ES-I3 (cell line): ENCODE measurements around the gene PCDH7.

Experiments
- H3K36me3 ChIP-seq: 2 replicates; pipeline ENCODE4 v1.6.1; 2013; ENCODE audit warnings: mild to moderate bottlenecking, low read length, control low read depth, moderate library complexity; ENCODE audit not compliant: insufficient read depth
- H3K4me1 ChIP-seq: 2 replicates; pipeline ENCODE4 v1.6.1; 2013; ENCODE audit warnings: mild to moderate bottlenecking, control low read depth, low read length; ENCODE audit not compliant: insufficient read depth
- H3K9ac ChIP-seq: 2 replicates; pipeline ENCODE4 v1.6.1; 2013; ENCODE audit warnings: low read depth, mild to moderate bottlenecking, low read length, moderate library complexity
- H3K9me3 ChIP-seq: 2 replicates; pipeline ENCODE4 v1.6.1; 2013; ENCODE audit warnings: mild to moderate bottlenecking, low read length, moderate library complexity; ENCODE audit not compliant: control insufficient read depth, insufficient read depth

Gene PCDH7, protein sequence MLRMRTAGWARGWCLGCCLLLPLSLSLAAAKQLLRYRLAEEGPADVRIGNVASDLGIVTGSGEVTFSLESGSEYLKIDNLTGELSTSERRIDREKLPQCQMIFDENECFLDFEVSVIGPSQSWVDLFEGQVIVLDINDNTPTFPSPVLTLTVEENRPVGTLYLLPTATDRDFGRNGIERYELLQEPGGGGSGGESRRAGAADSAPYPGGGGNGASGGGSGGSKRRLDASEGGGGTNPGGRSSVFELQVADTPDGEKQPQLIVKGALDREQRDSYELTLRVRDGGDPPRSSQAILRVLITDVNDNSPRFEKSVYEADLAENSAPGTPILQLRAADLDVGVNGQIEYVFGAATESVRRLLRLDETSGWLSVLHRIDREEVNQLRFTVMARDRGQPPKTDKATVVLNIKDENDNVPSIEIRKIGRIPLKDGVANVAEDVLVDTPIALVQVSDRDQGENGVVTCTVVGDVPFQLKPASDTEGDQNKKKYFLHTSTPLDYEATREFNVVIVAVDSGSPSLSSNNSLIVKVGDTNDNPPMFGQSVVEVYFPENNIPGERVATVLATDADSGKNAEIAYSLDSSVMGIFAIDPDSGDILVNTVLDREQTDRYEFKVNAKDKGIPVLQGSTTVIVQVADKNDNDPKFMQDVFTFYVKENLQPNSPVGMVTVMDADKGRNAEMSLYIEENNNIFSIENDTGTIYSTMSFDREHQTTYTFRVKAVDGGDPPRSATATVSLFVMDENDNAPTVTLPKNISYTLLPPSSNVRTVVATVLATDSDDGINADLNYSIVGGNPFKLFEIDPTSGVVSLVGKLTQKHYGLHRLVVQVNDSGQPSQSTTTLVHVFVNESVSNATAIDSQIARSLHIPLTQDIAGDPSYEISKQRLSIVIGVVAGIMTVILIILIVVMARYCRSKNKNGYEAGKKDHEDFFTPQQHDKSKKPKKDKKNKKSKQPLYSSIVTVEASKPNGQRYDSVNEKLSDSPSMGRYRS (N-terminal part only)

DNA sequence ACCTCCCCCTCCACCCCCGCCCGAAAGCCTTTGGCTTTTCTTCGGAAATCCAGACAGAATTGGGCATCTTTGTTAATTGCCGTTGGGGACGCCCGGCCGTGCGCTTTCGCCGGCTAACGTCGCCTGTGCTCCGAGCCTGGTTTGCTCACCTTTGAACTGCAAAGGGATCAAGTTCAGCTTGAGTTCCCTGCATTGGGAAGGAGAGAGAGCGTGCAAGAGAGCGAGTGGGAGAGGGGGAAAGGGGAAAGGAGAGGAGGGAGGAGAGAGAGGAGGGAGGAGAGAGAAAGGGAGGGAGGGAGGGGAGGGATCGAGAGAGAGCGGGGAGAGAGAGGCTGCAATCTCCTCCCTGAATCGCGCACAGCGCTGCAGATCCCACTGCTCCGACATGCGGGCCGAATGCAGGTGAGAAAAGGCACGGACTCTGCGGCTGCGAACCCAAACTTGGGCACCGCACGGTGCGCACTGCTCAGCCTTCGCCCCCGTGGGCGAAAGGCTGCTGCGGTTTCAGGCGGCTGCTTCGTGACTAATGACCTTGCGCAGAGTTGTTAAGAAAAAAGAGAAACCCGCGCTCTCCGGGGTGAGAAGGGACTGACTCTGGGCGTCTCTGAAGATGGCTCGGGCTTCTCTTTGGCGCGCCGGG is at the start of gene PCDH7:
PCDH7 (plus strand) TSS at position 349 of the 640 bp plus-strand sequence. CDS start 1,054 bp downstream, outside the sequence.
- peak within 1 kb of the TSS; percentile 73 for H3K9ac ChIP-seq
- no peaks in the 10 kb centered on the region for H3K9me3 ChIP-seq
- H3K4me1 ChIP-seq = no peaks in the 10 kb centered on the region
- no peaks in the 10 kb centered on the region for H3K36me3 ChIP-seq

DNA sequence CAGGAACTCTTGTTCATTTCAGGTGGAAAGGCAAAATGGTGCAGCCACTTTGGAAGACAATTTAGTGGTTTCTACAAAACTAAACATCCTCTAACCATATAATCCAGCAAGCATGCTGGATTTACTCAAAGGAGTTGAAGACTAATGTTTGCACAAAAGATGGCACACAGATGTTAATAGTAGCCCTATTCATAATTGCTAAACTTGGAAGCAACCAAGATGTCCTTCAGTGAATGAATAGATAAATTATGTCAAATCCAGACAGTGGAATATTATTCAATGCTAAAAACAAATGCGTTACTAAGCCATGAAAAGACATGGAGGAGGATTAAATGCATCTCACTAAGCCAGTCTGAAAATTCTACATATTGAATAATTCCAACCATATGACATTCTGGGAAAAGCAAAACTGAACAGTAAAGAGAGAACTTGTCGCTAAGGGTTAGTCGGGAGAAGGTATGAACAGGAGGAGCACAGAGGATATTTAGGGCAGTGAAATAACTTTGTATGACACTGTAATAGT is 48.2 kb upstream of the PCDH7 start:
- H3K9me3 ChIP-seq = peaks cover 4% of the 10 kb centered on the region
- no peaks in the 10 kb centered on the region for H3K36me3 ChIP-seq
- no peak overlapping the region for H3K9ac ChIP-seq

DNA sequence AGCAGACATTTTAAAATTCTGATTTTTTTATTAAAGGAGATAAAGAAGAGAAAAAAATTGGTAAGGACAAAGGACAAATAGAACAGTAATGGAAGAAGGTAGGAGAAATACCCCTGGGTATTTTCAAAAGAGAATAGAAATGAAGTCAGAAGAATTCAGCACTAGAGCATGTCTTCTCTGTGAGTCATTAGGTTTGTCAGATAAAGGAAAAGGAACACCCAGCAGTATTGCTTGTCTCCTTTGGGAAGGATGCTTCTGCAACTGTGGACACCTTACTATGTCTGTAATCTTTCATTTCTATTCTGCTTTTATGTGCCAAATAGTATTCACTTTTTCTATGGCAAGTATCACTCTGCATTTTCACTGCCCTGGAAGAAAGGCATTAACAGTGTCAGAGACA is 24.0 kb upstream of the PCDH7 start:
- no peaks in the 10 kb centered on the region for H3K4me1 ChIP-seq
- H3K36me3 ChIP-seq = no peaks in the 10 kb centered on the region
- H3K9me3 ChIP-seq = no peaks in the 10 kb centered on the region
- H3K9ac ChIP-seq = no peak overlapping the region

More for the DNA sequence above, 48.2 kb upstream of the PCDH7 start:
- no peaks in the 10 kb centered on the region for H3K4me1 ChIP-seq

DNA sequence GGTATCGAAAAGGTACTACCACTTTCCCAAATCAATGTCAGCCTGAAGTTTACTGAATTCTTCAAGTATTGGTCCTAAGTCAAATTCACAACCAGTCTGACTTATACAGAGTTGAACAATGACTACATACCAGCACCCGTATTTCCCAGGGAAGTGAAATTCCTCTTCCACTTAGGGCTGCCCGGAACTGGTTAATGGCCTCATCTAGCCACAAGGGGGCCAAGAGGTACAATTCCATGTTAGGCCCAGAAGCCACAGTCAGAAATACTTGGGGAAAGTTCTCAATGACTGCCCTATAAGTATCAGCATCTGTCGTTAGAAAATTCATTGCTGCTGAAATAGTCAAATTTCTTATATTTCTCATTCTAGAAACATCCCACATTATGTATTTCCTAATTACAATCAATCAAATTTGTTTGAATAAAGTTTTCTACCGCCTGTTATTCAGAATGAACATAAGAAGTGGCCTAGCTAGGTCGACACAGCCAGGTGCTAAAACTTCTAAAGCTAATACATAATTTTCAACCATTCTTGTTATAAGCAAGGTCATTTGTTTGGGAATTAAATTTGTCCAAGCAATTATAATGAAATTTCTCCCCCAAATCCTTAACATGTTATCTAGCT is 5.6 kb upstream of the PCDH7 start:
- no peaks in the 10 kb centered on the region for H3K4me1 ChIP-seq
- no peak overlapping the region for H3K9ac ChIP-seq
- no peaks in the 10 kb centered on the region; the same call in 1 of the 2 replicates for H3K9me3 ChIP-seq
- no peaks in the 10 kb centered on the region for H3K36me3 ChIP-seq

DNA sequence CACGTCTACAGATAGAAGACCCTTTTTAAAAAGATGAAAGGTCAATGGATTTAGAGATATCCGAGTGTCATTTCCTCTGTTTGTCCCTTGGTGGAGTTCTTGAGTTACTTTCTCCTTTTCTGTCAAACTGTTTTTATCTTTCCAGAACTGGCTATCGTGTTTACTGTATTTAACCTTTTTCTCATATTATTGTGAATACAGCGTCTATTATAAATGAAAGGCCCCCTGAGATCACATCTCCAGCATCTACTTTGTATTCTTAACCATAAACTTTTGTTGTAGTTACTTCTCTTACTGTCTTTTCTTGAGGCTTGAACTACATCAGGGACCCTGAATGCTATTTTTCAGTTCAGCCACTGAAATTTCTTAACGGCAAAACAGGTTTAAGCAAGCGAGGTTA is 4.0 kb upstream of the PCDH7 start:
- Histone ChIP-seq H3K9ac (peak overlapping the region; percentile 58; the same call in 1 of the 2 replicates), H3K4me1 (no peaks in the 10 kb centered on the region), H3K36me3 (no peaks in the 10 kb centered on the region), H3K9me3 (no peaks in the 10 kb centered on the region)

DNA sequence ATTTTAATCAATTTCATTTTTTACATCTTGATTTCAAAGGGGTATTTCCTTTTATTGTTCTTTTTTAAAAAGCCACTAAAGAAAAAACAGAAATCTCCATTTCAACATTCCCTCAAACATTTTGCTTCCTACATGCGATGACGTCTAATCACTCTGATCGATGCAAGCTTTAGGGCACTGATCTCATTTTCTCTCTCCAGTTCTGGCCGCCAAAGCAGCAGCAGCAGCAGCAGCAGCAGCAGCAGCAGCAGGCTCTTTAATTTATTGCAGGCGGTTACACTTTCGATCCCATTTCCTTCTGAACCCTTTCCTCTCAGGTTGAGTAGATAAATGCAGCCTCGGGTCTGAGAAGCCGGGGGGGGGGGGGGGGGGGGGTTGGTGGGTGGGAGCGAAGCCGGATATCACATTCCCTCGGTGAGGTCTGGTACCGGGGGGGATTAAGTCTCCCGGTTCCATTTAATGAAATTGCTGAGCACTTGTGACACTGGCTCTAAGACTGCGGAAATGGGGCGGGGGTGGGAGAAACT is 3.4 kb upstream of the PCDH7 start:
- H3K4me1 ChIP-seq = no peaks in the 10 kb centered on the region
- H3K9me3 ChIP-seq = no peaks in the 10 kb centered on the region
- no peaks in the 10 kb centered on the region for H3K36me3 ChIP-seq
- H3K9ac ChIP-seq = peak overlapping the region; percentile 73

DNA sequence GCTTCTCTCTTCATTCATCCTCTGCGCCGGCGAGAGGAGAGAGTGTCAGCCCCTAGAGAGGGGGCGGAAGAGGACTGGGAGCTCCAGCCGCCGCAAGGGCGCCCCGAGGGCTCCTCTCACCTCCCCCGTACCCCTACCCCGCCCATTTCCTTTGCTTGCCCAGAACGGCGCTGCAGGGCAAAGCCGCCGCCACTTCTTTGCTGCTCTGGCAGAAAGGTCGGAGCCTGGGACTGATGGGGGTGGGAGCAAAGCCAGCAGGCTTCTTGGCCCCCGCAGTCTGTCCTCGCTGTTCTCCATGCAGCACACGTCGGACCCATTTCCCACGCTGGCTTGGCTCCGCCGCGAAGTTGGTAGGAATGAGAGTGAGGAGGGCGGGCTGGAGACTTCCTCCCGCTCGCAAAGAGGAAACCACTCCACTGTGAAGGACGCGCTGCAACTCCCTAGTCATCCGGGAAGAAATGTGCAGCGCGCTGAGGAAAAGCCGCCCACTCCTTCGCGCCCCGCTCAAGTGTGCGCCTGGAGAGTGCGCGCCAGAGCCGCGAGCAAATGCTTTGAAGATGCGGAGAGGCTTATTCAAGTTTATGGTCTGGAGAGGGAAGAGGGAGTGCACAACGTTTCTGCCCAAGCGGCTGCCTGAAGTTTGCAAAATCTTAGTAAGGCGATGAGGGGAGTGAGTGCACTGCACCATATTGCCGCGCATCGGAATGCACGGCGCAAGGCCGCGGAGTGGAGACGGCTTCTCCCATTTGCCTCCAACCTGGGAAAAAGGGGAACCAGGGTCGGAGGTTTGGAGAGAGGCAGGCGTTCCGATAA is 2.8 kb upstream of the PCDH7 start:
- H3K36me3 ChIP-seq = no peaks in the 10 kb centered on the region
- H3K9me3 ChIP-seq = no peaks in the 10 kb centered on the region
- H3K4me1 ChIP-seq = no peaks in the 10 kb centered on the region
- H3K9ac ChIP-seq = peak overlapping the region; percentile 73

DNA sequence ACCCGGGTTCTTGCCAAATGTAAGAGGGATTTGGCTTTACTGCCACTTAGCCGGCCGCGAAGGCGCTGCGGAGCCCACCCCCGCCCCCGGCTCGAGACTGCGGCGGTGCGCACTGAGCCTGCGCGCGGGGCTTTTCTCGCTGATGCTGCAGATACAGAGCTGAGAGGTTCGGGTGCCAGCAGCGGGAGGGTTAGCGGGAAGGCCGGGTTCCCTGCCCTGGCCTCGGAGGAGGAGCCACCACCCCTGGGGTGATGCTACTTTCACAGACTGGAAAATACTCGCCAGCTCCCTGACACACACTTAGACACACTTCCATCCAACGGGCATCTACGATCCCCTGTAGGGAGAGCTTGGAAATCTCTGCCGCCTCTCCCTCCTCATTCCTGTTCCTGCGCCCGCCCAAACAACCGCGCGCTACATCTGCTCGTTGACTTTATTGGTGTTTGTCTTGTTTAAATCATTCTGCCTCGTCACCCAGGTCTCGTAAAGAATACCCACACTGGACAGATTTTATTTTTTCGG is 2.1 kb upstream of the PCDH7 start:
- Histone ChIP-seq H3K36me3 (no peaks in the 10 kb centered on the region), H3K9ac (peak overlapping the region; percentile 73; the same call in 1 of the 2 replicates), H3K9me3 (no peaks in the 10 kb centered on the region), H3K4me1 (no peaks in the 10 kb centered on the region)

DNA sequence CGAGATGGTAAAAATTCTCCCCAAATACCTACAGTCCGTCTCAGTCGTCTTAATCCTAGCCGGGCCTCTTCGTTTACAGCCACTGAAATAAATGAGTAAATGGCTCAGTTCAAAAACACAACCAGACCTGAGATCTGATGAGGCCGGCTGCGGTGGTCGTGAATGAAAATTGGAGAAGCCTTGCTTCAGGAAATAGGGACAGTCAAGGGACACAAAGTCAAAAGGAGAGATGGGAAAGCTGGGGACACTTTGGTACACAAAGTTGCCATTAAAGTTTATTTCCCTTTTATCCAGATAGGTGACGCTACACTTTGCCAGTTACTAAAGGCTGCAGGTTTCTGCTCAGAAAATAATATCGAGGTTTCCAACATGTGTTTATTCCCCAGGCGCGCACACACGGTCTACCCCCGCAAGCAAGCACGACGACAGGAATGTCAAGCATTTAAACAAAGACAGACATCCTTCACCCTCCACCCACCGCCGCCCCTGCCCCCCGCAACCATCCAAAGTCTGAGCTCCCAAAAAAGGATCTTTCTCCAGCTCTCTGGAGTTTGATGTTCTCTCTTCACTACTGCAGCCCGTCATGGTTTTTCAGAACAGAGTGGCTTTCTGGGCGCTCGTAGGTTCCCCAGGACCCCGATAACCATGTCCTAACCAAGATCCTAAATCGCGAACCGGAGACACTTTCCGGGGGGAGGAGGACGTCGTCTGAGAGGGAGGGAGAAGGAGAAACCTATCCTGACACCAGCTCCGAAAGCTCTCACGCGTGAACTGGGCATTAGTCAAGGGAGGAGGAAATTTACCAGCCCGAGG is 1.3 kb upstream of the PCDH7 start:
- Histone ChIP-seq H3K36me3 (no peaks in the 10 kb centered on the region), H3K9me3 (no peaks in the 10 kb centered on the region), H3K4me1 (no peaks in the 10 kb centered on the region), H3K9ac (peak overlapping the region; percentile 73)

DNA sequence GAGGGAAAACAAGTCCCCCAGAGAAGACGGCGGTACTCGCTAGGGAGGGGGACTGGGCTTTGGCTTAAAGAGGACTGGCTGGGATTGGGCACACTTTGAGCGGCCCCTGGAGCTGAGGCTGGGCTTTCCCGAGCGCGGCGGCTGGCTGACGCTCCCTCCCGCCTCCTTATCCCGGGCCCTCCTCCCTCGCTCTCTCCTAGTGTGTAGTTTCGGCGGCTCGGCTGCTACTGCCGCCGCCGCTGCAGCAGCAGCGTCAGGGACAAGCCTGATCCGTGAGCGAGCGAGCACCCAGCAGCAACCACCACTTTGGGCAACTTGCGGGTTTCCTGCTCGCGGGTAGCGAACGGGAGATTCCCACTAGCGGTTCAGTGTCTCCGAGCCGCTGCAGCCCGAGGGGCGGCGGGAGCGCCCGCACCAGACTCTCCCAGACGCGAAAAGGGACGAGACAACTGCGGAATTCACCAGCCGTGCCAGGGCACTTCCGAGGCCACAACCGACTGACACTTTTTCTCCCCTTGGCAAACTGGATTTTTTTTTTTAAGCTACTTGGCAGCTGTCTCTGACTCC is 632 bp upstream of the PCDH7 start:
- peak overlapping the region; percentile 73 for H3K9ac ChIP-seq
- H3K9me3 ChIP-seq = no peaks in the 10 kb centered on the region
- H3K4me1 ChIP-seq = no peaks in the 10 kb centered on the region
- no peaks in the 10 kb centered on the region for H3K36me3 ChIP-seq

DNA sequence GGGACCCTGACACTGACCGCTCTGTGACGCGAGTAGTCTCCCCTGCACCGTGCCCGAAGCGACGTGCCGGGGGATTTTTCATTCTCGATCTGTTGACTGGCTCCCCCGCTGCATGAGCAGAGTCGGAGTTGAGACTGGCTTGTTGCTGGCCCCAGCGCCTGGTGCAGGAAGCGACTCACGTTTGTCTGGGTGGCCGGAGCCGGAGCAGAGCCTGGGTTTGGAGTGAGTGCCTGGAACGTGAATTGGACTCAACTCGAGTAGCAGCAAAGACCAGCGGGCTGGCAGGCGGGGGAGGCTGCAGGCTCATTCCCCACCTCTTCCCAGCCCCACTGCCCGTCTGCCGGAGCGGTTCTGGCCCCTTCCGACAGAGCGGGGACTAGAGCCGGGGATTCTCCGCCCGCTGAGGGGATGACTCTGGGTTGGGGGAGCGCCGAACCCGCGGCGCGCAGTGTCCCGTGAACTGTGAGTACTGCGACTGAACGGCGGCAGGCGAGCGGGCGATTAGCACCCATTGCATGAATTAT is 554 bp downstream of the PCDH7 start:
- Histone ChIP-seq H3K9ac (peak overlapping the region; percentile 73; the same call in 1 of the 2 replicates), H3K9me3 (no peaks in the 10 kb centered on the region), H3K4me1 (no peaks in the 10 kb centered on the region), H3K36me3 (no peaks in the 10 kb centered on the region)
